ENCODE measurements around the gene DCXR. TPM values are rescaled to one million over a fixed set of nuclear protein-coding genes. Genes with fewer than 3 reads are reported as not detected.

Gene DCXR
- total and polyA plus RNA-seq, 2 experiments from 2014 or later = 164 to 312 TPM

GRCh38 chr17:81992306-81993102 is 45.0 kb downstream of the DCXR start:
- Histone ChIP-seq H3K36me3 (no peaks in the 10 kb centered on the region), H3K4me3 (no peak overlapping the region), H3K9me3 (ENCODE audit: low read depth) (no peaks in the 10 kb centered on the region), H3K27ac (peak overlapping the region; percentile 39), H3K27me3 (no peaks in the 10 kb centered on the region), H3K4me1 (ENCODE audit: low read depth) (peaks cover 7% of the 10 kb centered on the region)
- DNase-seq (ENCODE audit: low read depth in 1 of 2, low spot score in 1 of 2) = no peak
- no peak for TF ChIP-seq CTCF (IDR thresholded peaks at IDR 0.05; ENCODE audit: low read depth, low read length)

GRCh38 chr17:81991684-81992305 is 45.7 kb downstream of the DCXR start:
- no peak for TF ChIP-seq CTCF (IDR thresholded peaks at IDR 0.05; ENCODE audit: low read depth, low read length)
- Histone ChIP-seq H3K27ac (peak overlapping the region; percentile 39), H3K36me3 (no peaks in the 10 kb centered on the region), H3K9me3 (ENCODE audit: low read depth) (no peaks in the 10 kb centered on the region), H3K27me3 (no peaks in the 10 kb centered on the region), H3K4me3 (no peak overlapping the region), H3K4me1 (ENCODE audit: low read depth) (peaks cover 7% of the 10 kb centered on the region)
- DNase-seq (ENCODE audit: low read depth in 1 of 2, low spot score in 1 of 2) = peak; percentile 25 to 60

- H3K27ac ChIP-seq = no peak overlapping the region
- no peak for DNase-seq (ENCODE audit: low read depth in 1 of 2, low spot score in 1 of 2)
- peaks cover 7% of the 10 kb centered on the region for H3K4me1 ChIP-seq (ENCODE audit: low read depth)
- H3K27me3 ChIP-seq = no peaks in the 10 kb centered on the region
- no peak for TF ChIP-seq CTCF (IDR thresholded peaks at IDR 0.05; ENCODE audit: low read depth, low read length)
- H3K4me3 ChIP-seq = no peak overlapping the region
- H3K36me3 ChIP-seq = no peaks in the 10 kb centered on the region
- no peaks in the 10 kb centered on the region for H3K9me3 ChIP-seq (ENCODE audit: low read depth)
Measured at GRCh38 chr17:81990836-81991683, 46.4 kb downstream of the DCXR start.

- no peaks in the 10 kb centered on the region for H3K27me3 ChIP-seq
- no peak overlapping the region for H3K27ac ChIP-seq
- no peak for TF ChIP-seq CTCF (IDR thresholded peaks at IDR 0.05; ENCODE audit: low read depth, low read length)
- no peak for DNase-seq (ENCODE audit: low read depth in 1 of 2, low spot score in 1 of 2)
- H3K36me3 ChIP-seq = peaks cover 5% of the 10 kb centered on the region
- H3K9me3 ChIP-seq (ENCODE audit: low read depth) = no peaks in the 10 kb centered on the region
- peaks cover 7% of the 10 kb centered on the region for H3K4me1 ChIP-seq (ENCODE audit: low read depth)
- H3K4me3 ChIP-seq = no peak overlapping the region
Measured at GRCh38 chr17:81987161-81987770, 50.2 kb downstream of the DCXR start.

GRCh38 chr17:81986606-81987005 is 50.9 kb downstream of the DCXR start:
- no peak for DNase-seq (ENCODE audit: low read depth in 1 of 2, low spot score in 1 of 2)
- H3K27ac ChIP-seq = no peak overlapping the region
- TF ChIP-seq CTCF (IDR thresholded peaks at IDR 0.05; ENCODE audit: low read depth, low read length) = no peak
- H3K27me3 ChIP-seq = no peaks in the 10 kb centered on the region
- H3K4me1 ChIP-seq (ENCODE audit: low read depth) = peaks cover under 1% of the 10 kb centered on the region
- no peaks in the 10 kb centered on the region for H3K9me3 ChIP-seq (ENCODE audit: low read depth)
- H3K4me3 ChIP-seq = no peak overlapping the region
- peaks cover 5% of the 10 kb centered on the region for H3K36me3 ChIP-seq

Data from cardiac muscle cell (in vitro differentiated cells and primary cell).